ENCODE results near the gene TCFL5.

Gene TCFL5

DNA sequence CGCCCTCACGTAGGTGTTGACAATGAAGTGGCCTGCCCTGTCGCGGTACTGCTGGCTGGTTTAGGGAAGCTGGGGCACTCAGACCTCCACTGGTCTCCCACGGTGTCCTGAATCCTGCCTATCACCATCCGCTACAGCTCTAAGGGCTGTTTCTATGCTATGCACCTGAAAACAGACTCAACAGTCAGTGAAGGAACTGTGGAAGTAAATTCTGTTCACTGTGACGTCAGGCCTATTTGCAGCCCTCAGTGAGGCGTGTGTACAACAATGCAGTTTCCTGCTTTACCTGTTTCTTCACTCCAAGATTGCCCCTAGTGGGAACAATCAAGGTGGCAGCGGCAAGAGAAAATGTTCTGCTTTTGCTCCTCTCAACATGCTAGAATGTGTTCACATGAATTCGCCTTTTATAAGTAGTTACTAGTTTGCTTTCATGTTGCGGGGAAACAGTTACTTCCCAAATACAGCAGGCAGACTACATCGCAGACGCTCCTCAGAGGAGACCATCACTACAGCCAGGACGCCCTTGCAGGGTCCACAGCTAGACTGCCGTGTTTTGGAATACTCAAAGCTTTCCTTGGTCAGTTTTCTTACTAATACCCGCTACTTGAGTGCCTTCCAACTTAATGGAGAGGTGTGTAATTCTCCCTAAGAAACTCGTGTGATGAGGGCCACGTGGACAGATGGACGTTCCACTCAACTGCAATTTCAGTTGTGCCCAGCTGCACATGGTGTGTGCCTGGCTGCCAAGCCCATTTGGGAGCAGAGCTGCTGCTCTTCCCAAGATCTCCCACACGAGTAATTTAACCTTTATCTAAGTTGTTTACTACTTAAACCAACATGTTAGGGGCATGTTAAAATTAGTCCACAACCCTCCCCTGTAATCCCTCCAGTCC is 39.3 kb upstream of the TCFL5 start:
- H3K27ac ChIP-seq (ENCODE audit: low read length) = peak overlapping the region; percentile 78
- no peak overlapping the region for H3K4me3 ChIP-seq (ENCODE audit: low read length)
- no peak overlapping the region for H2AFZ ChIP-seq (ENCODE audit: low read depth, low read length)
- TF ChIP-seq, protein P1, sequence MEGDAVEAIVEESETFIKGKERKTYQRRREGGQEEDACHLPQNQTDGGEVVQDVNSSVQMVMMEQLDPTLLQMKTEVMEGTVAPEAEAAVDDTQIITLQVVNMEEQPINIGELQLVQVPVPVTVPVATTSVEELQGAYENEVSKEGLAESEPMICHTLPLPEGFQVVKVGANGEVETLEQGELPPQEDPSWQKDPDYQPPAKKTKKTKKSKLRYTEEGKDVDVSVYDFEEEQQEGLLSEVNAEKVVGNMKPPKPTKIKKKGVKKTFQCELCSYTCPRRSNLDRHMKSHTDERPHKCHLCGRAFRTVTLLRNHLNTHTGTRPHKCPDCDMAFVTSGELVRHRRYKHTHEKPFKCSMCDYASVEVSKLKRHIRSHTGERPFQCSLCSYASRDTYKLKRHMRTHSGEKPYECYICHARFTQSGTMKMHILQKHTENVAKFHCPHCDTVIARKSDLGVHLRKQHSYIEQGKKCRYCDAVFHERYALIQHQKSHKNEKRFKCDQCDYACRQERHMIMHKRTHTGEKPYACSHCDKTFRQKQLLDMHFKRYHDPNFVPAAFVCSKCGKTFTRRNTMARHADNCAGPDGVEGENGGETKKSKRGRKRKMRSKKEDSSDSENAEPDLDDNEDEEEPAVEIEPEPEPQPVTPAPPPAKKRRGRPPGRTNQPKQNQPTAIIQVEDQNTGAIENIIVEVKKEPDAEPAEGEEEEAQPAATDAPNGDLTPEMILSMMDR (IDR thresholded peaks at IDR 0.05; ENCODE audit: low read depth, low read length) = no peak
- no peak for TF ChIP-seq EZH2phosphoT487 (IDR thresholded peaks at IDR 0.05; ENCODE audit: low read depth)
- H3K79me2 ChIP-seq (ENCODE audit: low read length) = peaks cover 14% of the 10 kb centered on the region
- no peak overlapping the region for H3K9ac ChIP-seq (ENCODE audit: low read length)
- no peaks in the 10 kb centered on the region for H3K9me3 ChIP-seq (ENCODE audit: insufficient read depth, low read length)
- peaks cover 47% of the 10 kb centered on the region for H3K36me3 ChIP-seq (replicated peaks; ENCODE audit: low read depth, low read length)
- H3K4me2 ChIP-seq (ENCODE audit: low read length) = peak overlapping the region; percentile 84
- peaks cover 33% of the 10 kb centered on the region for H3K4me1 ChIP-seq (ENCODE audit: low read length)
- no peaks in the 10 kb centered on the region for H3K27me3 ChIP-seq (ENCODE audit: low read depth, low read length)
- no peaks in the 10 kb centered on the region for H4K20me1 ChIP-seq (ENCODE audit: insufficient read depth, low read length)

DNA sequence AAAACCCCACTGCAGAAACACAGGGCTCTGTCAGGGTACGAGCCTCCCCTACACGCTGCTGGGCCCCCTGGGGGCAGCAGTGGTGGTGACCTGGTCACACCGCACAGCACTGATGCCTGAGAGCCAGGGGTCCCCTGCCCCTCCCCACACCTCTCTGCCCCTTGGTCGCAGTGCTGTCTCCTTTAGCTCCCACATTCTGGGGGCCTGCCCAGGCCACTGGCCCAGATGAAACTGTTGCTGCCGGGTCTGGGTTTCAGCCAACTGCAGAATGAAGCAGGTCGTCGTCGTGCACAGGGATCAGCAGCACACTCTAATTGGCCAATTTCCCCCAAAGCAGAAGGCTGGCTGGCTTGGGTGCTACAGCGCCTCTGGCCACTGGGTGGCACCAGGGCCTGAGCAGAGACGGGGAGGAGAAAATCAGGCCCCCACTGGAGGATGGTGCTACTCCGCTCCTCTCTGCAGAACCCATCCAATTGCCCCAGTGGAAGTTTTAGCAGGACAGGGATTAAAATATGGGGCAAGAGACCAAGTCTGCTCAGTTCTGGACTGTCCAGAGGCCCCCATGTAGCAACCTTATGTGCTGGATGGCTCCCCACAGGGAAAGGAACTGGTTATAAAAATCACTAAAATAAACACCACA is 38.5 kb upstream of the TCFL5 start:
- H3K4me2 ChIP-seq (ENCODE audit: low read length) = peak overlapping the region; percentile 84
- peaks cover 33% of the 10 kb centered on the region for H3K4me1 ChIP-seq (ENCODE audit: low read length)
- no peak overlapping the region for H2AFZ ChIP-seq (ENCODE audit: low read depth, low read length)
- H4K20me1 ChIP-seq (ENCODE audit: insufficient read depth, low read length) = no peaks in the 10 kb centered on the region
- no peak for TF ChIP-seq EZH2phosphoT487 (IDR thresholded peaks at IDR 0.05; ENCODE audit: low read depth)
- TF ChIP-seq, protein P1 (IDR thresholded peaks at IDR 0.05; ENCODE audit: low read depth, low read length) = peak; percentile 61
- H3K27ac ChIP-seq (ENCODE audit: low read length) = peak overlapping the region; percentile 78
- H3K36me3 ChIP-seq (replicated peaks; ENCODE audit: low read depth, low read length) = peaks cover 47% of the 10 kb centered on the region
- H3K27me3 ChIP-seq (ENCODE audit: low read depth, low read length) = no peaks in the 10 kb centered on the region
- peak overlapping the region; percentile 40 for H3K9ac ChIP-seq (ENCODE audit: low read length)
- H3K9me3 ChIP-seq (ENCODE audit: insufficient read depth, low read length) = no peaks in the 10 kb centered on the region
- H3K79me2 ChIP-seq (ENCODE audit: low read length) = peaks cover 14% of the 10 kb centered on the region
- H3K4me3 ChIP-seq (ENCODE audit: low read length) = peak overlapping the region; percentile 64

DNA sequence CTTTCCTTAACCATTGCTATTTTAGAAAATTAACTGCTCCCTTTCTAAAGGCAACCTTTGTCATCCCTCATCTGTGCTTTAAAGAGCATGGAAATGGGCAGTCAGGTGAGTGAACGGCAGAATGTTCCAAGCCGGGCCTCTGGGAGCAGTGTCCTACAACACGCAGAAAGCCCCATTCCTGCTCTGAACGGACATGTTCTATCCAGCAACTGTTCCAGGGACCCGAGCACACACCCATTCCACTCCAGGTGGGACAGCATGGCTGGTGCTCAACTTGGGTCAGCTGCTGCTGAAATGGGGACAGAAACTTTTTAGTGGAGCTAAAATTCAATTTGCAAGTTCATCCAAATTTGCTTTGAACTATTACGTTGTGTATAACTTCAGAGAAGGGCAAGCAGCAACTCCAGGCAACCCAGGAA is 38.0 kb upstream of the TCFL5 start:
- peak overlapping the region; percentile 64 for H3K4me3 ChIP-seq (ENCODE audit: low read length)
- no peaks in the 10 kb centered on the region for H3K27me3 ChIP-seq (ENCODE audit: low read depth, low read length)
- H3K4me2 ChIP-seq (ENCODE audit: low read length) = peak overlapping the region; percentile 84
- peaks cover 14% of the 10 kb centered on the region for H3K79me2 ChIP-seq (ENCODE audit: low read length)
- peaks cover 33% of the 10 kb centered on the region for H3K4me1 ChIP-seq (ENCODE audit: low read length)
- no peaks in the 10 kb centered on the region for H3K9me3 ChIP-seq (ENCODE audit: insufficient read depth, low read length)
- peak overlapping the region; percentile 78 for H3K27ac ChIP-seq (ENCODE audit: low read length)
- H4K20me1 ChIP-seq (ENCODE audit: insufficient read depth, low read length) = no peaks in the 10 kb centered on the region
- H3K36me3 ChIP-seq (replicated peaks; ENCODE audit: low read depth, low read length) = peaks cover 47% of the 10 kb centered on the region
- H3K9ac ChIP-seq (ENCODE audit: low read length) = peak overlapping the region; percentile 40
- no peak overlapping the region for H2AFZ ChIP-seq (ENCODE audit: low read depth, low read length)
- TF ChIP-seq EZH2phosphoT487 (IDR thresholded peaks at IDR 0.05; ENCODE audit: low read depth) = no peak
- TF ChIP-seq, protein P1 (IDR thresholded peaks at IDR 0.05; ENCODE audit: low read depth, low read length) = no peak

DNA sequence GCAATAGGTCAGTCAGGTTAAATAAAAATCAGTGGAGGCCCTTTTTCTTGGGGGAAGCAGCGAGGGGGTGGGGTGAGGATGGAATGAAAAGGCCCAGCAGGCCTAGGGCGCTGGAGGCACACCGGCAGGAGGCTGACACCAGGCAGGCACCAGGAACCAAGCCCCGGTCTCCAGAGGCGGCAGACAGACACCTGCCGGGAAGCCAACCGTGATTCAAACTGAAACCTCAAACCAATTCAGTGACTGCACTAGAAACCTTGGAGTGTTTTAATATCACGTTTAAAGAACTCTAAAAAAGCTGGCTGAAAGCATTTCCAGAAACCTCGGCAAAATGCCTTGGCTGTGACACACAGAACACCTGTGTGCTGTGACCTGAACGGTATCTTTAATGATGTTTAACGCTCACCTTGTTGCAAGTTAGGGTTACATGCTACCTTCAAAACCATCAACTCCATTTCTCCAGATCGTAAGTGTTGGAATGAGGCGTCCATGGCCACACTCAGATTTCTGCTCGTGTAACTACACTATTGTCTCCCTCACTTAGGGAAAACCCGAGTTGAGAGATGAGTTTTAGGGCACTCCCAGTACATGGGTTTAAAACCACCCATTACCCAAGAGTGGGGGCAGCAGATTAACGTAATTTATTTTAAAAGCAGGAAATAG is 37.5 kb upstream of the TCFL5 start:
- Histone ChIP-seq H2AFZ (ENCODE audit: low read depth, low read length) (no peak overlapping the region), H3K4me3 (ENCODE audit: low read length) (peak overlapping the region; percentile 64), H3K9me3 (ENCODE audit: insufficient read depth, low read length) (no peaks in the 10 kb centered on the region), H3K36me3 (replicated peaks; ENCODE audit: low read depth, low read length) (peaks cover 48% of the 10 kb centered on the region), H3K4me2 (ENCODE audit: low read length) (peak overlapping the region; percentile 84), H3K79me2 (ENCODE audit: low read length) (peaks cover 14% of the 10 kb centered on the region), H4K20me1 (ENCODE audit: insufficient read depth, low read length) (no peaks in the 10 kb centered on the region), H3K9ac (ENCODE audit: low read length) (peak overlapping the region; percentile 40), H3K4me1 (ENCODE audit: low read length) (peaks cover 33% of the 10 kb centered on the region), H3K27me3 (ENCODE audit: low read depth, low read length) (no peaks in the 10 kb centered on the region), H3K27ac (ENCODE audit: low read length) (peak overlapping the region; percentile 78)
- TF ChIP-seq, protein P1 (IDR thresholded peaks at IDR 0.05; ENCODE audit: low read depth, low read length) = no peak
- no peak for TF ChIP-seq EZH2phosphoT487 (IDR thresholded peaks at IDR 0.05; ENCODE audit: low read depth)

All from OCI-LY3 (cell line).